BJ (cell line): ENCODE results near the gene FCN2. TPM values are rescaled to one million over a fixed set of nuclear protein-coding genes. Genes with fewer than 3 reads are reported as not detected.

Source experiments
- CTCF ChIA-PET: fragments of 350-600 bp; formaldehyde crosslinking; extraction: SDS; loops from one replicate; lab custom pipeline; 2021; ENCODE audit warnings: antibody characterized with exemption, inconsistent platforms; lab: Yijun Ruan, JAX
- POLR2A ChIA-PET: fragments of 300-600 bp; sonication (Branson Sonifier 250); formaldehyde crosslinking; extraction: SDS; loops from one replicate; lab custom pipeline; 2021; ENCODE audit warnings: antibody characterized with exemption; lab: Charles Lee
- DNase-seq: peaks from one replicate; pipeline ENCODE4 v3.0.0-alpha.2; 2011; ENCODE audit warnings: low read depth
- H3K27me3 ChIP-seq: 2 replicates; pipeline ENCODE4 v1.6.0; 2011; ENCODE audit warnings: low read length; ENCODE audit not compliant: control insufficient read depth, insufficient read depth
- H3K36me3 ChIP-seq: 2 replicates; pipeline ENCODE4 v1.5.1; 2011; ENCODE audit warnings: low read length; ENCODE audit not compliant: control insufficient read depth, insufficient read depth
- H3K4me3 ChIP-seq: 2 replicates; pipeline ENCODE4 v1.5.1; 2011; ENCODE audit warnings: low read depth, mild to moderate bottlenecking, control low read depth, low read length
- polyA plus RNA-seq: library from polyadenylated mRNA; depleted of rRNA; stranded (reverse); fragments of >200 nt; gene quantifications from 2 replicates; pipeline ENCODE4 v1.2.3, GENCODE V29; 2011
- TF ChIP-seq, protein P1 (sequence below): IDR thresholded peaks from 2 replicates; pipeline ENCODE4 v1.5.1; 2011; ENCODE audit warnings: low read depth, mild to moderate bottlenecking, control low read depth, inconsistent platforms, low read length, moderate library complexity; ENCODE audit not compliant: insufficient read depth

The FCN2 gene
- polyA plus RNA-seq, 1 experiment: not detected

- peaks cover 4% of the 10 kb centered on the region for H3K27me3 ChIP-seq
- ChIA-PET POLR2A (no interaction called here), CTCF (no interaction called here)
- no peaks in the 10 kb centered on the region for H3K36me3 ChIP-seq
- no peak overlapping the region for H3K4me3 ChIP-seq
- TF ChIP-seq, protein P1, sequence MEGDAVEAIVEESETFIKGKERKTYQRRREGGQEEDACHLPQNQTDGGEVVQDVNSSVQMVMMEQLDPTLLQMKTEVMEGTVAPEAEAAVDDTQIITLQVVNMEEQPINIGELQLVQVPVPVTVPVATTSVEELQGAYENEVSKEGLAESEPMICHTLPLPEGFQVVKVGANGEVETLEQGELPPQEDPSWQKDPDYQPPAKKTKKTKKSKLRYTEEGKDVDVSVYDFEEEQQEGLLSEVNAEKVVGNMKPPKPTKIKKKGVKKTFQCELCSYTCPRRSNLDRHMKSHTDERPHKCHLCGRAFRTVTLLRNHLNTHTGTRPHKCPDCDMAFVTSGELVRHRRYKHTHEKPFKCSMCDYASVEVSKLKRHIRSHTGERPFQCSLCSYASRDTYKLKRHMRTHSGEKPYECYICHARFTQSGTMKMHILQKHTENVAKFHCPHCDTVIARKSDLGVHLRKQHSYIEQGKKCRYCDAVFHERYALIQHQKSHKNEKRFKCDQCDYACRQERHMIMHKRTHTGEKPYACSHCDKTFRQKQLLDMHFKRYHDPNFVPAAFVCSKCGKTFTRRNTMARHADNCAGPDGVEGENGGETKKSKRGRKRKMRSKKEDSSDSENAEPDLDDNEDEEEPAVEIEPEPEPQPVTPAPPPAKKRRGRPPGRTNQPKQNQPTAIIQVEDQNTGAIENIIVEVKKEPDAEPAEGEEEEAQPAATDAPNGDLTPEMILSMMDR: no peak
- DNase-seq: no peak
These were observed 31.7 kb downstream of the FCN2 start for GRCh38 chr9:134912126-134912840.

GRCh38 chr9:134913041-134913712 lies 32.6 kb downstream of the FCN2 start:
- peaks cover 1% of the 10 kb centered on the region; the same call in 1 of the 2 replicates for H3K27me3 ChIP-seq
- no peaks in the 10 kb centered on the region for H3K36me3 ChIP-seq
- CTCF ChIA-PET: no interaction called here
- no peak for DNase-seq
- H3K4me3 ChIP-seq: no peak overlapping the region
- TF ChIP-seq, protein P1: no peak
- POLR2A ChIA-PET: no interaction called here

DNA sequence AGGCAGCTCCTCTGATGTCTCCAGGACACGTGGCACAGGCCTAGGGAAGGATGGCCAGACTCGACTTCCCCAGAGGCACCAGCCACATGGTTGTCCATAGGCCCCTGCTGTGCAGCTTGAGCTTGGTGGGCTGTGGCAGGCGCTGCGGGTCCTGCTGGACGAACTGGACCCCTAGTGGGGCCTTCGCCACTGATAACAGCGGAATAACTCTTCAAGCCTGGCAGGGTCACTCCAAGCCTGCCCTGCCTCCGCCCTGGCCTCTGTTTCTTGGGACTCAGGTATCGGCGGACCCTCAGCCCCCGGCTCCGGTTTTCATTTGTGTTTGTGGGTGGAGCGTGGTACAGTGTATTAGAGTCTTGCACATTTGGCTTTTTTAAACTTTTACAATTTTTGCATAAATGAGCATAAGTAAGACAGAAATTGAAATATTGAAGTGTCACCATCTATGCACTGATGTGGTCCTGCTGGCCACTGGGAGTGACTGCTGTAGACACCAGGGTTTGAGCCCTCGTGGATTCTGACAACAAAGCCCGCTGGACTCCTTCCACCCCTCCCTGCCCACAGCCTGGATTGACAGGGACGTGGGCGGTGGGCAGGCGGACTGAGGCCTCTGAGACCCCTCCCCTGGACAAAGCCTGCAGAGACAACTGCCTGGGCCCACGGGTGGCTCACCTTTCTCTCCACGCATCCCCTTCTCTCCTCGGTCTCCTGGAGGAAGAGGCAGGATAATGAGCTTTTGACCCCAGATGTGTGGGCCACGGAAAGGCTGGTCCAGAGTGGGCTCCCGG lies 33.3 kb downstream of the FCN2 start:
- Histone ChIP-seq H3K36me3 (no peaks in the 10 kb centered on the region), H3K27me3 (peaks cover 1% of the 10 kb centered on the region; the same call in 1 of the 2 replicates), H3K4me3 (no peak overlapping the region)
- no peak for DNase-seq
- ChIA-PET POLR2A (no interaction called here), CTCF (no interaction called here)
- TF ChIP-seq, protein P1: no peak

DNA sequence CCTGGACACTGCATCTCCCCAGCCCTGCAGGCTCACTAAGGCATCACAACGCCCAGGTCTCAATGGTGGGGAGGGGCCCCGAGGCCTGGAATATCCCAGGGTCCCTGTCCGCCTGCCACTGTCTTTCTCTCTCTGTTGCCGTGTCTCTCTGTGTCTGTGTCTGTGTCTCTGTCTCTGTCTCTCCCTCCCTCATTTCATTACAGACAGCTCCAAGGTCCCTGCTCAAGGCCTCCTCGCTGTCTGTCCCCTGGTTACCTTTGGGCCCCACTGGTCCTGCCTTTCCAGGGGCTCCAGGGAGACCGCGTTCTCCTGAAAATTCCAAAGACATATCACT lies 33.9 kb downstream of the FCN2 start:
- Histone ChIP-seq H3K4me3 (no peak overlapping the region), H3K27me3 (peaks cover 1% of the 10 kb centered on the region; the same call in 1 of the 2 replicates), H3K36me3 (no peaks in the 10 kb centered on the region)
- CTCF ChIA-PET: no interaction called here
- POLR2A ChIA-PET: no interaction called here
- DNase-seq: no peak
- TF ChIP-seq, protein P1: no peak
